GM21737 (cell line): ENCODE results near the gene ZSWIM6.
A peak's percentile ranks its signal among the peaks of the same experiment; 100 is the strongest.

Source experiments
- ATAC-seq: cut with Tn5 transposase; IDR thresholded peaks from one replicate; pipeline ENCODE4 v1.9.1; 2021; ENCODE audit warnings: mild to moderate bottlenecking, moderate library complexity; ENCODE audit not compliant: unreplicated experiment

Gene ZSWIM6

DNA sequence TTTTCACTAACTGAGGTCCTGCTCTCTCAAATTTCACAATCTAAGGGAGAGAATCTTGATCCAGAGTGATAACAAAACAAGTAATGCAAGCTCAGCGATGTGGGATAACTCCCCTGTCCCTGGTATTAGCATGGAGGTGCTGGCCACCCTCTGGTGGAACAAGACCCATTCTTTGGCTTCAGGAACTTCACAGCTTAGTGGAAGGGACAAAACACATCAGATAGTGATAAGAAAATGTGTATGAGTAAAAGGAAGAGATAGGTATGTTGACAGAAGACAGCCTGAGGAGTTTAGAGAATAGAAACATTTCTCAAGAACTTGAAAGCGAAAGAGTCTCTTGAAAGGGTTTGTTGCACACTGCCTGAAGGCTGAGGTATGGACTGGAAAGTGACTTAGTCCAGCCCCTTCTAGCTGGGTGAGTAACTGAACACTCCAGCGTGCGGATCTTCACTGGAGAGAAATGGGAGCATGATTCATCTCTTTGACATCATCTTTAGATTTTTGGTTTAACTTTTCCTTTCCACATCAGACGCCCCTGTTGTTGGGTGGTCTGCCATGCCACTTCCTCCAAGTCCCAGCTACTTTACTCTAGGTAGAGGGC is 25.4 kb upstream of the ZSWIM6 start:
- ATAC-seq: peak; percentile 92

DNA sequence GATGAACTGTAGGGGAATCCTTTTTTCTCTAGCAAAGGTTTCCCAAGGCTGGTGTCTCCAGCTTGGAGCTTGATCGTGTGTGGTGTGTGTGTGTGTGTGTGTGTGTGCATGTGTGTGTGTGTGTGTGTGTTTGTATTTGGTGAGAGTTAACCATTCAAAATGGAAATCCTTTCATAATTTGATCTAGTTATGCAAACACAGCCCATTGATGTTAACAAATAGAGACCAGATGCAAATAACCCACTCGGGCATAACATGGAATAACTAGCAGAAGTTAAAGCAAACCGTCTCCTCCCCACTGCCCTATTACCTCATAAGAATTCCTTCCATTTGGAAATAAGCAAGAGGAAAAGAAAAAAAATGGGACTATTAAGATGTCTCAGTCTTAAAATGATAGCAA is 24.9 kb upstream of the ZSWIM6 start:
- no peak for ATAC-seq

DNA sequence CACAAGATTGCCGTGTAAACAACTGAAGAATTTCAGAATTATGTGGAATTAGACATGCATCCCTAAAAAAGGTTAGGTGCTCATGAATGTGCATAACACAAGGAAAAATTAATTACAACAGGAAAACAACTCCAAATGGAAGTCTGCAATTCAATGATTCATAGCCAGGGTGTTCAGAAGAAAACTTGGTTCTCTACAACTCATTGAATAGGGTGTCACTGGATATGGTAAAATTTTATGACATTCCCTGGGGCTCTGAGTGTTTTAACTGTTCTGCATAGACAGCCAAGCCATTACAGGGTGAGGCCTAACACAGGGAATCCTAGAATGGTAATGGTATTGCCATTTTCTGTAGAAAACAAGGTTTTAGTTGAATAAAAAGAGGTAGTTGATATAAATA is 24.4 kb upstream of the ZSWIM6 start:
- no peak for ATAC-seq

DNA sequence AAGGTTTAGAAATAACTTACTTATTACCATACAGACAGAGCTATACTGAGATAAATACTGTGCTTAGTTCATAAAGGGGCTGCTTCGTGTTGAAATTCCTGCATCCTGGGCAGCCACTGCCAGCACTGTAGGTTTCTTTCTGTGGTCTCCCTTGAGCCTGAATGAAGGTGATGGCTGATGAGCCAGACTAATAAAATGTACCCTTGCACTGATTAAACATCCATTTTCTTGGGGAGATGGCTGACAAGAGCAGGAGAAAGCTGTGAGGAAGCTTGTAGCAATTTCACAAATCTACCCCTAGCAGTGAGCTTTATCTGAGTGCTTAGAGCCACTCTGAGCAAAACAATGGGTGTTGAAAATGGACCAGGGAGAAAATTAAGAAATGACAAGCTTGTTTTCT is 23.3 kb upstream of the ZSWIM6 start:
- ATAC-seq: no peak

DNA sequence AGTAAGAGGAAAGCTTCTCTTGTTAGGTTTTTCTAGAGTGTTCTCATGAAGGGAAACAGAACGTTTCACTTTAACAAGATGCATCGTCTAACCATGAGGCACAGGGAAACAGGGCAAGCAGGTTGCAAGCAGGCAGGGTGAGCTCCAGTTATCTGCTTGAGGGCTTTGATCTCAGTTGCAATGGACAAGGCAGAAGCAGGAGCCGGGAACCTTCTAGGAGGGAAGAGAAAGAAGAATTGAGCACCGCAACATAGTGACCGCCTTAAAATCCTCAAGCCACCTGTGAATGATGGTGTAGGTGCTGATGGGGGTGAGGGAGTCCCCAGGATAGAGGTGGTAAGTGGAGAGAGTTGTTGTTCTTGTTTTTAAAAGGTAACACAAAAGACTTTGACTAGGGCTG is 22.9 kb upstream of the ZSWIM6 start:
- ATAC-seq: no peak

DNA sequence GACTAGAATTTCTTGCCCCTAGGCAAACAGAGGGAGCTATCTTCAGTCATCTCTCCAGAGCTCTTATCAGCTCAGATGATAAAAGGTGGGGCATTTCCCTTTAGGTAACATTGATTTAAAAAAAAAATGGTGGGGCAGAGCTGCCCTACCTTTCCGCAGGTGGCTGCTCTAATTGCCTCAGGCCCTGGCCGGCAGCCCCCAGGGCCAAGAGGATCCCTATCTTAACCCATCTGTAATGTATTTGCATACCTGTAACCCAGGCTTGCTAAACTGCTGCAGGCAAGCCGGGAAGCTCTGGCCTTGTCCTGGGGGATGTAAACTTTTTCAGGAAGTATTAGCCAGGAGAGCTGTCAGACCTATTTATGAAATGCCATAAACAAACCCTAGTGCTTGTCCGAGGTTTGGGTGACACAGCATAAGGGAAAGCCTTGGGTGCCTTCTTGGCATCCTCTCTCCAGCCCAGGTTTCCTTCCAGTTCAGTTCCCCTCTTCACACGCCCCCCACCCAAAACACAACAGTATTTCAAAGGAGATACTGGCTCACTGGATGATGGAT is 20.9 kb upstream of the ZSWIM6 start:
- no peak for ATAC-seq

DNA sequence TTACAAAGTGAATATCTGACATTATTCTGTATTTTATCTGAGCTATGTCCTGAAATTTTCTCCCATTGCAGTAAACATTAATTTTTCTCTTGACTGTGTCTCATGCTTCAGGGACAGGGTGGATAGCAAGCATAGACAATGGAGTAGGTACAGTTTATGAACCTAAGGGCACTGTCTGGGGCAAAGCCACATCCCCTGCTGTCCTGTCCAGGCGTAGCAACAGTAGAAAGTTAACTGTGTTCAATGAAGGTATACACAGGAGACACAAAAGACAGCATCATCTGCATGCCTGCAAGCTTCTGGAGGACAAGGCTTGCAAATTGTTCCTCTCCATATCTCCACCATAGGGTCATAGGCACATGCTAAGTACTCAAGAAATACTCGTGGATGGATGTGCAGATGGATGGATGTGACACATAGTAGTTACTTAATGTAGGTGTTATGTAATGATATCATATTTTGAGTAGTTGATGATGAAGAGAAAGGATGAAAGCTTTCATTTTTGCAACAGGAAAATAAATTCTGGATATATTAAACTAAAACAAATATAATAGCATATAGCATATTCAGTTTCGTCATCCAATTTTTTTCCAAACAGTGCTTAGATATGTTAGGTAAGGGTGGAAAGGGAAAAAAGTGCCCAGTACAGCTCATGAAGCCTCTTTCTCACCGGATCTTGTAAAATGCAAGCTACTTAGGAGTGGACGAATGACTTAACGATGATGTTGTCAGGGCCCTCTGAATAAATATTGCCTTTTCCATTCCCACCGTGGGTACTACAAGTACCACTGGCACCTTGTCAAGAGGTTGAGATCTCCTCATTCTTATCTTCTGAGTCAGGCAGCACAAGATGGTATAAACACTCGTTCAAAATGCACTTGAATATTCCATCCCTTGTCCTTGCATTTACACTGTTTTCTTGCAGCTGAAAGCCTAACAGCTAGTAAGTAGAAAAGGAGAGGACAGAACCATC is 19.9 kb upstream of the ZSWIM6 start:
- ATAC-seq: no peak

DNA sequence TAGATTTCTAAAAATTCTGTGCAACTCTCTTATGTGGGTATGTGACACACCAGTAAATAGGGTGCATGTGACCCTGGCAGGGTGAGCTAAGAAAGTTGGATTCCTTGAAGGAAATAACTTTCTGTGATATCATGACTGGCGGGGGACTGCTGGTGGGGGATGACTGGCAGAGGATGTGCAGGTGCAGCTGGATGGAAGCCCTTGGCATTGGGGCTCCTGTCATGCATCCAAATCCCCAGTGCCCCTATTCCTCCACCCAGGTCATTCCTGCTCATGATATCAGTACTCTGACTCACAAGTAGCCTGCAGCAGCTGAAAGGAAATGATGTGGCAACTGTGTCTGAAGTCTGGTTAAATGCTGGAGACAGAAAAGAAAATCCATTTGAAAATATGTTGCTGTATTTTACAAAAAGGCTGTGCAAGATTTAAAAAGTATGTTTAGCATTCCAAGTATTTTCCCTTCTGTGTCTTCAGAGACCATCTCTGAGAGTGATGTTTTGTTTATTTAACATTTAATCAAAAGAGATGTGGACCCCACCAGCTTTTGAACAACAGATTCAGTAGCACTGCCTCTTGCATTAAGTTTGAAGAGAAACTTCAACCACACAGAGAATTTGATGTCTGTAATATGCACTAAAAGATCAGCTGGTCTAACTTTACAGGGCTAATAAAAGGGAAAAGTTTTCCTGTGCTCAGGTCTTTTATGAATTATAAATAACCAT is 17.9 kb upstream of the ZSWIM6 start:
- no peak for ATAC-seq

DNA sequence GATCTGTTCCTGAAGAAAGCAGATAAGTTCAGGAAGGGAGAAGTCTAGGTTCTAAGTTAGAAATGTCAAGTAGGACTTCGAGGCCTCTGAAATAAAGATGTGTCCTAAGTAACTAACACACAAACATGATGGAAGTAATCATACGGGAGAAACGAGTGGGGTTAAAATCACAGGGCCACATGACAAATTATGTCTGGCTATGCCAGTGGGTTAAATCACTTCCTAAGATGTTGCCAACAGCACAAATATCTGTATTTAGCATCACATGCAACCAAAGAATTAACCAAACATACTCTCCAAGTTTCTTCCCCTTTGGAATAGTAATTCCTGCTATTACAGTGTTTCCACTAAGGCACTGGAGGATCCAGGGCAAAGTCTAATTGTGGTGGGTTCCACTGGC is 13.7 kb upstream of the ZSWIM6 start:
- no peak for ATAC-seq

DNA sequence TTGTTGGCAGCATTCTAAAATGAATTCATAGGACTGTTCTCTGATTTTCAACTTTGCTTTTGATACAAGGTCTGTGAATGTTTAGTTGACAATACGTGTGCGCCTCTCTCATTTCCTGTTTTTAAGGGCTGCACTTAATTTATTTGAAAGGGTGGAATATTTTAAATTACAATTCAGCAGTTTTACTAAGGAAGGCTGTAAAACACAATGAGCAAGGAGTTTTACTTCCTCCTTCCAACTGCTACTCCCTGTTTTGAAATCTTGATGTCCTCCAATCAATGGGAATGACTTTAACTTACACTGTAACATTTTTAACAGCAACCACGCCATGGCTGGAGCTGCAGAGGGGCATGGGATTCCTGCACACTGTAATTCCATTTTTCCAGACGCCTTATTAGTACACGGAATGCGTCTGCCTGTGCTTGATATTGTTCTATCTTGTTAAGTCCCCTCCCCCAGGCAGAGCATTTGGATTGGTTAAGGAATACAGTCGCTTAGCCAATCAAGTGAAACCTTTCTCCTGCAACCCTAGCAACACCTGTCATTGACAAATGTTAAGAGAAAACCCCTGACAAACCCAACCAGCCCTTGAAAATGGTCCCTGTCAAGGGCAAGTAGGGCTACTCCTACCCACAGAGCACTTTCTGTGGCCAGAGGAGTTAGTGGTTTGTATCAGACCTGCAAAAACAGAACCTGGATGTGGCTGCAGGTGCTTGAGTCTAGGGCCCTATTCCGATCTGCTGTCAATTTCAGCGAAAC is 12.5 kb upstream of the ZSWIM6 start:
- ATAC-seq: peak; percentile 97

DNA sequence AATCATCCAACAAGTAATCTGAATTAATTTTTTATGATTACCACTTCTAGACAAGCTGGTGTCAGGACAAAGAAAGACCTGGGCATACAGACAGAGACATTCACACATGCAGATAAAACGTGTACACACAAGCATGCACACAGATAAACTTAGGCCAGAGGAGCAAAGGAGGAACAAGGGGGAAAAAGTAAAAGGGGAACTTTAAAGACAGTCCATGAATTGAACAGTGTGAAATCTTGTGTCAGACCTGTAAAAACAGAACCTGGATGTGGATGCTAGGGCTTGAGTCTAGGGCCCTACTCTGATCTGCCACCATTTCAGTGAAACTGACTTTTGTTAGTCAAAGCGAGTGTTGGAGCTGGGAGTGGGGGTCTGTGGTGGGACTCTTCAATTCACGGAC is 11.2 kb upstream of the ZSWIM6 start:
- no peak for ATAC-seq

DNA sequence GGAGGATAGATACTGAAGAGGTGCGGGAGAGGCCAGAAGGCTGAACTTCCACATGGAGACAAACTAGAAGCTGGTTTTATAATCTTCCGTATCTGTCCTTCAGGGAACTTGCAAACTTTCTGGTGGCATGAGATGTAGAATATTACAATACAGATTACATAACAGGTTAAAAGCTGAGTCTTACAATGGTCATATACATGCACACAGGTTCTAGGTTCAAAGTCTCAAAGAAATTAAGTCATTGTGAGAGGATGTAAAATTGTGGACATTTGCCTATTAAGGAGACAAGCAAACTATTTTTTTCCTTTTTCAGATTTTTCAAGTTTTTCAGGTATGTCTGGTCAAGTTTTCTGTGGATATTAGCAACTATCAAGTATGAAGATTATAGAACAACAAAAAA is 10.4 kb upstream of the ZSWIM6 start:
- ATAC-seq: no peak

DNA sequence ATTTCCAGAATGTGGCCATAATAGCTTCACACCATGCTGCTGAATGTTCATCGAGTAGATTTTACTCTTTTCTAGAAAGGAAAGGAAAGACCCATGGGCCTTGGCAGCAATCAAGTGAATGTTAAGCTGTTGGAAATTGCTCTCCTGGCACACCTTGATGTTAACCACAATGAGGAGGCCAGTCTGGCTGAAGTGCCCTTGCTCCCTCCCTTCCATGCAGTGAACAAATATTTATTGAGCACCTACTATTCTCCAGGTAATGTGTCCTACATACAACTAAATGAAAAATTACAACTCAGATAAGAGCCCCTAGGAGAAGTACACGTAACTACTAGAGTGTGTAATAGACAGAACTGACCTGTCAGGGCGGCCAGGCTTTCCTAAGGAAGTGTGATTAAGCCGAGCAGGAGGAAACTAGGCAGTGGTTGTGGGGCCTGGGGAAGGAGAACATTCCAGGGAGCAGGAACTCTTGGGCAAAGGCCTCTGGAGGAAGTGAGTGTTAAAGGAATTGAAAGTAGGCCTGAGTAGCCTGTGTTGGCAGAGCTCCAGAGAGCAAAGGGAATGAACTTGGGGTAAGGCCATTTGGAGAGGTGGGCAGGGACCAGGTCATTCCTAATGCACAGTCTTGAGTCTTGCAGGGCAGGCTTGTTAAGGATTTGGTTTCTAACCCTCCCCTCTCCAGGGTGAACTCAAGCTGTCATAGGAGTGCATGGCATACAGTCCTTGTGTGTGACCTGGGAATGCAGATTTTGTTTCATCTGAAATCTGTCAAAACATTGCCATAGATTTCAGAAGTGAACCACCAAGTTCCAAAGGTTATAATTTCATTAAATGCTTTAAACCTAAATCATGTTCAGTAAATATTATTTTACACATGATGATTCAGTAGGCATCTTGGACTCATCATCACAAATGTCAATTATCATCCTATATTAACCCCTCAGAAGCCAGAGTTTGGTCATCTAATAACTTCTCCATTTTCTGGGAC is 9.0 kb upstream of the ZSWIM6 start:
- ATAC-seq: no peak

DNA sequence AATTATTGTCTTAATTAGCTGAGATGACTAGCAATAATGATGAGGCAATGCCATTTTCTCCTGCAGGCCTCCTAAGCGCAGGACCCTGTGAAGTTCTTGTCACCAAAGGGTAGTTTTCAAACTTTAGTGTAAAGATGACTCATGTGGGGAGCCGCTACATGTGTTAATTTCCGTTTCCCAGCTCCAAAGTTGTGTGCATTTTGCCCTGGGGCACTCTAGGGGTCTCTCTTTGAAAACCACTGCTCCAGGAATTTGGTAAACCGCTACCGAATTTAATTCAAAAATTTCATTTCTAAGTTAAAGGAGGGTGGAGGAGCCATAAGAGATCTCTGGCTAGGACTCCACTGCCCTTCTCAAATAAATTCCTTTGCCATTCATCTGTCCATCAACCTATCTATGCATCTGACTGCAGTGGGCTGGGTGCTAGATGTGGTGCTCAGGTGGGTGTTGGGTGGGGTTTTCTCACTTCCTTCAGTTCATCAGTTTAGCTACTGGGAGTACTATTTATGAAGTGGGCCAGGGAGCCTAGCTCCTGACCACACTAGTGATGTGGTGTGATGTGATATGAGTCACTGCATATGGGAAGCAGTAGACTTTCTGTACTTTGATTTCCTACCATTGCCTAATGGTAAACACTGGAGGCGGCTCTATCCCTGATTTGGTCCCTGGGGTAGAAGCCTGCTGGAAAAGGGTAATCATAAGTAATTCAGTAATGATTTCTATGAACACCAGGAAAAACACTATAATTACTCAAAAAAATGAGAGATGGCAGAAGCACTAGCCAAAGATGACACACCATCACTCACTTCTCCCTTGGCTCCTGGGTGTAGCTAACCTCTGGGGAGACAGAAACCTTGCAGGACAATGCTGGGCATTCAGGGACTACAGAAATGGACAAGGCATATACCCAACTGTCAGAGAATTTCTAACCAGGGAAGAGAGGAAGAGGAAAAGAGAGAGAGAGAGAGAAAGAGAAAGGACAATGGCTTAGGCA is 4.0 kb upstream of the ZSWIM6 start:
- ATAC-seq: no peak

DNA sequence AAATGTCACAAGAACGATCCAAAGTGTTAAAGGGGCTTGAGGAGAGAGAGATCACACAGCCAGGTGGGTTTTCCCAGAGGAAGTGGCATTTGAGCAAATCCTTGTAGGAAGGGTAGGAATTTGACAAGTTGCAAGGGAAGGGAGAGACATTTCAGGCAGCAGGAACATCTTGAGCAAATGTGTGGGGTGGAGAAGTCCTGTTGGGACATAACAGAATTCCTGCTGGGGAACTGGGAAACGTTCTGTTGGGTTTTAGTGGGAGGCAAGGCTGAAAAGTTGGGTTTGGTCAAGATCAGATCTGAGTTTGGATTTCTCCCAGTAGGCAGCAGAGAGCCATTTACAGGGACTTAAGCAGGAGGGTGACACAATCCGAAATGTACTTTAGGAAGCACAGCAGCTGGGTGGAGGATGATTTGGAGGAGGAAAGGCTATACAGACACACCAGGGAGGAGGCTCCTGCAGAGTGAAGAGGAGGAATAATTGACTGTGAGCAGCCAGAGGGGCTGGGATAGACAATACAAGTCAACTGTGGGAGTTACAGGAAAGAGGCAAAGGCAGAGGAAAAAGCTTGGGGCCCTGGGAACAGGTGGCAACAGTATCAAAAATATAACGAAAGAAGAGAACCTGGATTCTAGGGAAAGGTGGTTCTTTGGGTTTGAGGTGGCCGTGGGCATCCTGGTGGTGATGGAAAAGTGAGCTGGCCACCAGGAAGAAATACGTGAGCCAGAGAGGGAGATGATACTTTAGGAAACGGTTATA is 3.1 kb upstream of the ZSWIM6 start:
- no peak for ATAC-seq

DNA sequence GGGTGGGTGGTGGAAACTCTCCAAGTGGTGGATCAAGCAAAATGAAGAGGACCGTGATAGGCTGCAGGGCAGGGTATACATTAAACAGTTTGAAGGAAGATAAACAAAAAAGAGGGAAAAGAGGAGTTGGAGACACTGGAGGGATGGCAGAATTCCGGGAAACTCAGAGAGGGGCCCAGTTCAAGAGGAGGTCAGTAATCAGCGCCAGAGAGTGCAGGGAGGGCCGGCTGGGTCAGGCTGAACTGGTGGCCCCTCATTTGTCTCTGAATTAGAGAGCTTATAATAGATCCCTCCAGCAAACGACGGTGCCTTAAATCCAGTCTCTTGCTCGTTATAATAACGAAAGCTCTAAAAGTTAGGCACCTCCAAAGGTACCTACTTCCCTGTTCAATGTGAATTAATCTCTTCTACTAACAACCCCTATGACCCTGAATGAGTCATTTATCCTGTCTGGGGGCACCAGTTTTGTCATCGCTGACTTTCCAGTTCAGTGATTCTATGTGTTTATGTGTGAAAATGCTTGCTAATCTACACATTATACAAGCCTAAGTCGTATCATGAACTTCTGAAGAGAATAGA is 2.4 kb upstream of the ZSWIM6 start:
- ATAC-seq: no peak

DNA sequence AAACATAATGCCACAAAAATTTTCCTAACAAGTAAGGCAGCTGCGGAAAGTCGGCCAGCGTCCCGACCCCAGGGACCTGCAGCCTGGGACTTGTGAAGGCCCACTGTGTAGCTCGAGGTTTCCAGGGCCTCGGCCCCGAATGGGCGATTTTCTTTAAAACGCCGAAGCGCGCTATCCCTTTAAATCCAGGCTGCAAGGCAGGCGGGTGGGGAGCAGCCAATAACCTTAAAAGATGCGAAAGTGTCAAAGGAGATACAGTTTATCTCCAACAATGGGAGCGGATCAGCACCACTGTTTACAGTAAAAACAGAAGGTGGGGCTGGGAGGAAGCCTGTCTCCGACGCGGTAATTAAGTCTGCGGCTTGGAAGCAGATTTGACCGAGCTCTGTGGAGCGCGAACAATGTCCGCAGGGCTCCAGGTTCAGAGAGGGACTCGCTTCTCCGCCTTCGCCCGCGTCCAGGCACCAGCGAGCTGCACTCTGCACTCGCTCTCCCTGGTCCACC is 1.7 kb upstream of the ZSWIM6 start:
- ATAC-seq: no peak
